Right cardiac atrium (tissue), 5 donors: ENCODE measurements around the gene PLEKHM3. TPM values are rescaled to one million over a fixed set of nuclear protein-coding genes. Genes with fewer than 3 reads are reported as not detected.

Source experiments
- ATAC-seq, 2 donors: fragments of 200-7000 bp; cut with Tn5 transposase; one replicate each; pipeline versions ENCODE4 v1.8.0 to v1.9.1; 2020; ENCODE audit warnings: moderate library complexity in 2 of 2, mild to moderate bottlenecking in 1 of 2
- DNase-seq, 3 donors: peaks; one replicate each; pipeline ENCODE4 v3.0.0-alpha.2; 2020
- H3K27ac ChIP-seq: one replicate; pipeline ENCODE4 v1.5.1; 2013; ENCODE audit warnings: mild to moderate bottlenecking, low read length, control low read depth, moderate library complexity
- H3K27me3 ChIP-seq: one replicate; pipeline ENCODE4 v1.6.1; 2013; ENCODE audit not compliant: control insufficient read depth, insufficient read depth
- H3K4me1 ChIP-seq: one replicate; pipeline ENCODE4 v1.6.1; 2013; ENCODE audit warnings: low read length; ENCODE audit not compliant: control insufficient read depth, insufficient read depth
- H3K4me3 ChIP-seq: one replicate; pipeline ENCODE4 v1.5.1; 2013; ENCODE audit warnings: low read length, control low read depth
- H3K9me3 ChIP-seq: one replicate; pipeline ENCODE4 v1.6.1; 2013; ENCODE audit warnings: low read length; ENCODE audit not compliant: control insufficient read depth
- WGBS: extraction: QIAGEN DNeasy Blood & Tissue Kit; methylation state at CpG from one replicate; pipeline ENCODE4 v1.1.7; 2013; 5-methylcytosine and 5-hydroxymethylcytosine counted together
- intact Hi-C, 4 donors: fragments of 100-400 bp; cut with DNase I; formaldehyde crosslinking; loops; one replicate each; pipeline versions ENCODE4 v1.11.0 to v1.14.0; 2022 to 2023
- polyA plus RNA-seq: library from polyadenylated mRNA; stranded (reverse); fragments of 200-250 nt; gene quantifications from one replicate; pipeline ENCODE4 v1.2.3, GENCODE V29; 2013
- total RNA-seq, 4 donors: library from RNA; stranded (reverse); fragmentation: NEBNext Ultra II Directional; extraction: Animal tissue kit (Norgen Biotek cat#: 25700); gene quantifications; one replicate each; pipeline ENCODE4 v1.2.1, GENCODE V29; 2021
- donor health status: healthy with polysubstance abuse.
- donor health status: DM: no; HTN: yes; CAD: no.
- donor health status: DM: no; HTN: no; CAD: no.
- donor health status: DM: no; HTN: yes; CAD: no; lungs with severe emphysema.
- donor health status: DM: yes; HTN: yes; CAD: no.

Gene PLEKHM3
- total and polyA plus RNA-seq, 5 donors = 6.8 to 14.7 (median 12.9) TPM

- Histone ChIP-seq H3K4me3 (no peak overlapping the region), H3K27ac (no peak overlapping the region), H3K27me3 (no peaks in the 10 kb centered on the region), H3K9me3 (no peaks in the 10 kb centered on the region), H3K4me1 (no peaks in the 10 kb centered on the region)
- ATAC-seq = no peak
- WGBS = 100% methylated on average over 1 of the region's 1 CpG
- DNase-seq = no peak
- intact Hi-C loops = no loop called here
These were observed 31.8 kb upstream of the PLEKHM3 start for GRCh38 chr2:208057108-208057507.

- H3K27ac ChIP-seq = no peak overlapping the region
- no peaks in the 10 kb centered on the region for H3K27me3 ChIP-seq
- no peak for DNase-seq
- H3K9me3 ChIP-seq = no peaks in the 10 kb centered on the region
- H3K4me3 ChIP-seq = no peak overlapping the region
- intact Hi-C loops = loop anchor here in 2 of 4 donors (10.0 kb wide), 1 partner anchor 305 kb away; no protein-coding TSS in a partner anchor
- 73% methylated on average over 2 of the region's 2 CpGs for WGBS
- no peaks in the 10 kb centered on the region for H3K4me1 ChIP-seq
- no peak for ATAC-seq
These were observed 24.1 kb upstream of the PLEKHM3 start for GRCh38 chr2:208049441-208049840.

- Histone ChIP-seq H3K27ac (no peak overlapping the region), H3K4me3 (no peak overlapping the region), H3K27me3 (no peaks in the 10 kb centered on the region), H3K9me3 (no peaks in the 10 kb centered on the region), H3K4me1 (no peaks in the 10 kb centered on the region)
- 72% methylated on average over 4 of the region's 4 CpGs for WGBS
- intact Hi-C loops = loop anchor here in 2 of 4 donors (10.0 kb wide), 1 partner anchor 304 kb away; no protein-coding TSS in a partner anchor
- ATAC-seq (no peak), DNase-seq (no peak)
These were observed 23.7 kb upstream of the PLEKHM3 start for GRCh38 chr2:208049006-208049405.

GRCh38 chr2:208047840-208048239 is 22.5 kb upstream of the PLEKHM3 start:
- H3K9me3 ChIP-seq = no peaks in the 10 kb centered on the region
- H3K4me3 ChIP-seq = no peak overlapping the region
- H3K27ac ChIP-seq = no peak overlapping the region
- WGBS = 37% methylated on average over 3 of the region's 3 CpGs
- no peaks in the 10 kb centered on the region for H3K27me3 ChIP-seq
- intact Hi-C loops = loop anchor here in 2 of 4 donors (10.0 kb wide), 1 partner anchor 303 kb away; no protein-coding TSS in a partner anchor
- DNase-seq (no peak), ATAC-seq (no peak)
- no peaks in the 10 kb centered on the region for H3K4me1 ChIP-seq

GRCh38 chr2:208046686-208047085 is 21.4 kb upstream of the PLEKHM3 start:
- ATAC-seq (no peak), DNase-seq (no peak)
- WGBS = 89% methylated on average over 4 of the region's 4 CpGs
- no peaks in the 10 kb centered on the region for H3K9me3 ChIP-seq
- H3K4me3 ChIP-seq = no peak overlapping the region
- no peaks in the 10 kb centered on the region for H3K27me3 ChIP-seq
- intact Hi-C loops = loop anchor here in 2 of 4 donors (10.0 kb wide), 1 partner anchor 302 kb away; no protein-coding TSS in a partner anchor
- no peak overlapping the region for H3K27ac ChIP-seq
- no peaks in the 10 kb centered on the region for H3K4me1 ChIP-seq

- Histone ChIP-seq H3K27me3 (no peaks in the 10 kb centered on the region), H3K9me3 (no peaks in the 10 kb centered on the region), H3K4me3 (no peak overlapping the region), H3K4me1 (no peaks in the 10 kb centered on the region), H3K27ac (no peak overlapping the region)
- intact Hi-C loops = loop anchor here in 2 of 4 donors (10.0 kb wide), 1 partner anchor 298 kb away; no protein-coding TSS in a partner anchor
- DNase-seq (no peak), ATAC-seq (no peak)
- 86% methylated on average over 2 of the region's 2 CpGs for WGBS
These were observed 17.1 kb upstream of the PLEKHM3 start for GRCh38 chr2:208042450-208042849.

GRCh38 chr2:208042041-208042440 is 16.7 kb upstream of the PLEKHM3 start:
- intact Hi-C loops = loop anchor here in 2 of 4 donors (10.0 kb wide), 1 partner anchor 297 kb away; no protein-coding TSS in a partner anchor
- H3K27ac ChIP-seq = no peak overlapping the region
- no peaks in the 10 kb centered on the region for H3K9me3 ChIP-seq
- H3K4me3 ChIP-seq = no peak overlapping the region
- 80% methylated on average over 3 of the region's 3 CpGs for WGBS
- DNase-seq (no peak), ATAC-seq (no peak)
- no peaks in the 10 kb centered on the region for H3K27me3 ChIP-seq
- H3K4me1 ChIP-seq = no peaks in the 10 kb centered on the region

- H3K27ac ChIP-seq = no peak overlapping the region
- no peaks in the 10 kb centered on the region for H3K9me3 ChIP-seq
- DNase-seq = peak; percentile 65 to 86 (median 83)
- intact Hi-C loops = loop anchor here in 2 of 4 donors (10.0 kb wide), 1 partner anchor 296 kb away; no protein-coding TSS in a partner anchor
- no peaks in the 10 kb centered on the region for H3K4me1 ChIP-seq
- WGBS = 39% methylated on average over 8 of the region's 8 CpGs
- ATAC-seq = peak; percentile 55 to 67
- H3K27me3 ChIP-seq = no peaks in the 10 kb centered on the region
- no peak overlapping the region for H3K4me3 ChIP-seq
These were observed 15.2 kb upstream of the PLEKHM3 start for GRCh38 chr2:208040199-208041171.

GRCh38 chr2:208039376-208040110 is 14.2 kb upstream of the PLEKHM3 start:
- Histone ChIP-seq H3K27ac (no peak overlapping the region), H3K4me1 (no peaks in the 10 kb centered on the region), H3K9me3 (no peaks in the 10 kb centered on the region), H3K4me3 (no peak overlapping the region), H3K27me3 (no peaks in the 10 kb centered on the region)
- DNase-seq = no peak
- peak in 1 of 2 donors; percentile 11 for ATAC-seq
- 84% methylated on average over 12 of the region's 12 CpGs for WGBS
- intact Hi-C loops = loop anchor here (5.0 to 10.0 kb wide), 2 partner anchors 292 to 295 kb away; no protein-coding TSS in a partner anchor

- Histone ChIP-seq H3K4me3 (no peak overlapping the region), H3K9me3 (no peaks in the 10 kb centered on the region), H3K4me1 (no peaks in the 10 kb centered on the region), H3K27me3 (no peaks in the 10 kb centered on the region), H3K27ac (no peak overlapping the region)
- ATAC-seq = no peak
- intact Hi-C loops = loop anchor here in 2 of 4 donors (5.0 to 10.0 kb wide), 2 partner anchors 291 to 293 kb away; no protein-coding TSS in a partner anchor
- 81% methylated on average over 4 of the region's 4 CpGs for WGBS
- no peak for DNase-seq
These were observed 12.5 kb upstream of the PLEKHM3 start for GRCh38 chr2:208037564-208038487.
